T-helper 1 cell treated with Interleukin-12 subunit alpha and Interleukin-12 subunit beta and Interleukin-4 antibody, amounts not matched to agents 30 μg/mL and 1 μg/mL, for 36 hours (primary cell): ENCODE results near the gene NEB.
"Not testable (repeated sequence)": the region's sequence is repeated elsewhere in the genome, so short reads cannot be mapped to it uniquely, and the experiment has no call there.

Source experiments
- H3K27ac Mint-ChIP-seq: one replicate; pipeline ENCODE4 v1.8.0; 2021; ENCODE audit warnings: mild to moderate bottlenecking, mixed read lengths
- H3K27me3 Mint-ChIP-seq: one replicate; pipeline ENCODE4 v1.8.0; 2021; ENCODE audit warnings: low read depth, mixed read lengths
- H3K36me3 Mint-ChIP-seq: one replicate; pipeline ENCODE4 v1.8.0; 2021; ENCODE audit warnings: low read depth, mixed read lengths
- H3K4me1 Mint-ChIP-seq: one replicate; pipeline ENCODE4 v1.8.0; 2021; ENCODE audit warnings: low read depth, mixed read lengths
- H3K4me3 Mint-ChIP-seq: one replicate; pipeline ENCODE4 v1.8.0; 2021; ENCODE audit warnings: mild to moderate bottlenecking, moderate library complexity, mixed read lengths
- H3K9me3 Mint-ChIP-seq: one replicate; pipeline ENCODE4 v1.8.0; 2021; ENCODE audit warnings: mixed read lengths

Gene NEB

DNA sequence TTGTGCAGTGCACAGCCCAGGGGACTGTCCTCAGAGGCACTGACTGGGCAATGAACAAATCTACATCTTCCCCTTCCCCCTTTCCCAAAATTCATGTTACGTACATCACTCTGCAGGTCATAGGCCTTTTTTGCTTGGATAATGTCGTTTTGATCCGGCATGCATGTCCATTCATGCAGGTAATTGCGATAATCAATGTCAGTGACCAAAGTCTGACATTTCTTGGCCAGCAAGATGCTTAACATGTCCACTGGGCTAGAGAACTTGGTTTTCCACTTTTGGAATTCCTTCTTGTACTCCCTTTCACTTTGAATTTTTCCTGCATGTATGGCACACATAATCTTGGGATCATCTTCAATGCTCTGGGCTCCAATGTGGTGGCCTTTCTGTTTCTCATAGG lies 124.6 kb downstream of the NEB start:
- H3K9me3 Mint-ChIP-seq: no peaks in the 10 kb centered on the region
- H3K36me3 Mint-ChIP-seq: peaks cover 5% of the 10 kb centered on the region
- H3K27me3 Mint-ChIP-seq: peaks cover 3% of the 10 kb centered on the region
- peaks cover 8% of the 10 kb centered on the region for H3K4me1 Mint-ChIP-seq
- H3K4me3 Mint-ChIP-seq: no peak overlapping the region
- no peak overlapping the region for H3K27ac Mint-ChIP-seq

GRCh38 chr2:151607459-151608424 lies 126.5 kb downstream of the NEB start:
- H3K27ac Mint-ChIP-seq, H3K4me1 Mint-ChIP-seq, H3K9me3 Mint-ChIP-seq, H3K27me3 Mint-ChIP-seq, H3K4me3 Mint-ChIP-seq, H3K36me3 Mint-ChIP-seq: not testable (repeated sequence)

DNA sequence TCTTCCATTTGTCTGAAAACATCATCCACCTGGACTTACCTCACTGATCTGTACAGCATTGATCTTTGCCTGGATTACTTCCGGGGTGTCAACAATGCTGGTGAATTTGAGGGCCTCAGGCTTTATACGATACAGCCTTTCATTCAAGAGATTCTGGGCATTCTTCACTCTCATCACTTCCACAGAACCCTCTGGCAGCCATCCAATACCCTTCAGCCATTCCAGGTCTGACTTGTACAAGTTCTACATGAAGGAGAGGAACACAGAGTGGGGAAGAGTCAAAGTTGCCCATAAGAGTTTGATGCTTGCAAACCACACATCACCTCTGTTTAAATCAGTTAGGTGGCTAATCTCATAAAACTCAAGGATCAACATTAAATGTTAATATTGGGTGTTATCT lies 130.7 kb downstream of the NEB start:
- not testable (repeated sequence) for H3K4me3 Mint-ChIP-seq, H3K27me3 Mint-ChIP-seq, H3K9me3 Mint-ChIP-seq, H3K27ac Mint-ChIP-seq, H3K4me1 Mint-ChIP-seq, H3K36me3 Mint-ChIP-seq

GRCh38 chr2:151602402-151602801 lies 131.9 kb downstream of the NEB start:
- not testable (repeated sequence) for H3K9me3 Mint-ChIP-seq

DNA sequence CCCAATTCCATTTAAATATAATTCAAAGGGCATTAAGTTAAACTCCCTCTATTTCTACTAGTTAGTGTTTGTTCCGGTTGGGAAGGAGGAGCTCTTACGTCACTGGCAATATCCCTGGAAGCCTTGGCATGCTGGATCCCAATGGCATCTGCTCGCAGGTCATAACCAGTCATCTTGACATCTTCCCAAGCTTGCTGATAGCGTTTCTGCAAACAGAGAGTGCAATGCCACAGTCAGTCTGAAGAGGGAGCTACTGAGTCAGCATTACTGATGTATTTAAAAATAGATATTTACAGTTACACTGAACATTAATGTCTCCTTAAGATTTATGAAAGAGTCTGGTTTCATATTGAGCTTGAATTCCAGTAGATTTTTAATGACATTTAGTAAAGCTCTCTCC lies 132.5 kb downstream of the NEB start:
- not testable (repeated sequence) for H3K27ac Mint-ChIP-seq, H3K4me3 Mint-ChIP-seq, H3K27me3 Mint-ChIP-seq, H3K9me3 Mint-ChIP-seq, H3K36me3 Mint-ChIP-seq, H3K4me1 Mint-ChIP-seq

More at GRCh38 chr2:151602402-151602801, 131.9 kb downstream of the NEB start:
- H3K36me3 Mint-ChIP-seq, H3K27ac Mint-ChIP-seq, H3K4me1 Mint-ChIP-seq, H3K27me3 Mint-ChIP-seq, H3K4me3 Mint-ChIP-seq: not testable (repeated sequence)

- not testable (repeated sequence) for H3K4me1 Mint-ChIP-seq, H3K9me3 Mint-ChIP-seq, H3K4me3 Mint-ChIP-seq, H3K27ac Mint-ChIP-seq, H3K27me3 Mint-ChIP-seq, H3K36me3 Mint-ChIP-seq
Measured at GRCh38 chr2:151596903-151597608, 137.2 kb downstream of the NEB start.

GRCh38 chr2:151591908-151592255 lies 142.4 kb downstream of the NEB start:
- not testable (repeated sequence) for H3K9me3 Mint-ChIP-seq, H3K4me3 Mint-ChIP-seq, H3K4me1 Mint-ChIP-seq, H3K27ac Mint-ChIP-seq, H3K27me3 Mint-ChIP-seq, H3K36me3 Mint-ChIP-seq

DNA sequence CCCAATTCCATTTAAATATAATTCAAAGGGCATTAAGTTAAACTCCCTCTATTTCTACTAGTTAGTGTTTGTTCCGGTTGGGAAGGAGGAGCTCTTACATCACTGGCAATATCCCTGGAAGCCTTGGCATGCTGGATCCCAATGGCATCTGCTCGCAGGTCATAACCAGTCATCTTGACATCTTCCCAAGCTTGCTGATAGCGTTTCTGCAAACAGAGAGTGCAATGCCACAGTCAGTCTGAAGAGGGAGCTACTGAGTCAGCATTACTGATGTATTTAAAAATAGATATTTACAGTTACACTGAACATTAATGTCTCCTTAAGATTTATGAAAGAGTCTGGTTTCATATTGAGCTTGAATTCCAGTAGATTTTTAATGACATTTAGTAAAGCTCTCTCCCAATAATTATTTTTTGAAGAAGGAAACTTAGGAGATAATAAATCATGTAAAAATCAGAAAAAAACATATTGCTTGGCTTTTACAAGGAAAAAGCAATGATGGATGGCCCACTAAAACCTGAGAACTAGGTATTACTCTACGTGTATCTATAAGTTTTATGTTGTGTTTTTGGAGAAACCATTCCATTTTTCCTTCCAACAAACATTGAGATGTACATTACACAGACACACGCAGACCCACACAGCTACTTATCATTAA lies 142.9 kb downstream of the NEB start:
- not testable (repeated sequence) for H3K9me3 Mint-ChIP-seq, H3K4me1 Mint-ChIP-seq, H3K27ac Mint-ChIP-seq, H3K4me3 Mint-ChIP-seq, H3K36me3 Mint-ChIP-seq, H3K27me3 Mint-ChIP-seq

- H3K4me1 Mint-ChIP-seq, H3K27me3 Mint-ChIP-seq, H3K9me3 Mint-ChIP-seq, H3K27ac Mint-ChIP-seq, H3K36me3 Mint-ChIP-seq, H3K4me3 Mint-ChIP-seq: not testable (repeated sequence)
Measured at GRCh38 chr2:151581300-151581699, 153.0 kb downstream of the NEB start.

GRCh38 chr2:151580697-151581096 lies 153.6 kb downstream of the NEB start:
- H3K9me3 Mint-ChIP-seq, H3K27ac Mint-ChIP-seq, H3K4me3 Mint-ChIP-seq, H3K36me3 Mint-ChIP-seq, H3K27me3 Mint-ChIP-seq, H3K4me1 Mint-ChIP-seq: not testable (repeated sequence)

DNA sequence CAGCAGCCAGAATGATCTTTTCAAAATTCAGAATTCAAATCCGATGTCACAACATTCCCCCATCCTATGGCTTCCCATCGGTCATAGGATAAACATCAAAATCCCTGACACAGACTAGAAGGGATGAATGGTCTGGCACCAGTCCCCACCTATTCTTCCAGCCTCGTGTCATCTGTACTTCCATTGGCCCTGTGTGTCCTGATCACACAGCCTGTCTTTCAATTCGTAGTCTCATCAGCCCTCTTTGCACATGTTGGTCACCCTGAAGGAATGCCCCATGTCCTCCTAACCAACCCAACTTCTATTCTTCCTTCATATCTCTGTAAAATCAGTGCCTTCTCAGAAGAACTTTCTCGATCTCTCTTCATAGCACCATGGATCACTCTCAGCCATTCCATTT lies 157.2 kb downstream of the NEB start:
- H3K4me1 Mint-ChIP-seq: no peaks in the 10 kb centered on the region
- no peaks in the 10 kb centered on the region for H3K36me3 Mint-ChIP-seq
- H3K27ac Mint-ChIP-seq: no peak overlapping the region
- peaks cover 3% of the 10 kb centered on the region for H3K27me3 Mint-ChIP-seq
- no peak overlapping the region for H3K4me3 Mint-ChIP-seq
- H3K9me3 Mint-ChIP-seq: no peaks in the 10 kb centered on the region

DNA sequence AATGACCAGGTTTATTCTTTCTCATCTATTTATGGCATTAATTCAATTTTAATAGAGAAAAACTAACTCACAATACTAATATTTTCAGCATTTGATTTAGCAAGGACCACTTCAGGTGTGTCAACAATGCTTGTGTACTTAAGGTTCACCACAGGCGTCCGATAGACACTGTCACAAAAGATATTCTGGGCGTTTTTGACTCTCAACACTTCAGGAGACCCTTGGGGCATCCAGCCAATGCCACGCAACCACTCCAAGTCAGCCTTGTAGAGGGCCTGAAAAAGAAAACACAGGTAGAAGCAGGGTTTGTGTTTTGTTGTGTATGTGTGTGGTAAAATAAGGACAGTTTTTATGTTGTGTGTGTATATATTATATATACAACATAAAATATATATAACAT lies 158.2 kb downstream of the NEB start:
- Mint-ChIP-seq H3K27ac (no peak overlapping the region), H3K27me3 (peaks cover 3% of the 10 kb centered on the region)

GRCh38 chr2:151575338-151575737 lies 158.9 kb downstream of the NEB start:
- Mint-ChIP-seq H3K36me3 (no peaks in the 10 kb centered on the region), H3K27me3 (peaks cover 3% of the 10 kb centered on the region), H3K4me1 (no peaks in the 10 kb centered on the region), H3K9me3 (no peaks in the 10 kb centered on the region), H3K4me3 (no peak overlapping the region), H3K27ac (no peak overlapping the region)

More for the DNA sequence above, 158.2 kb downstream of the NEB start:
- Mint-ChIP-seq H3K9me3 (no peaks in the 10 kb centered on the region), H3K4me3 (no peak overlapping the region), H3K4me1 (no peaks in the 10 kb centered on the region), H3K36me3 (no peaks in the 10 kb centered on the region)

GRCh38 chr2:151570191-151570590 lies 164.1 kb downstream of the NEB start:
- Mint-ChIP-seq H3K4me1 (no peaks in the 10 kb centered on the region), H3K4me3 (no peak overlapping the region), H3K9me3 (no peaks in the 10 kb centered on the region), H3K27me3 (no peaks in the 10 kb centered on the region), H3K27ac (no peak overlapping the region), H3K36me3 (no peaks in the 10 kb centered on the region)

DNA sequence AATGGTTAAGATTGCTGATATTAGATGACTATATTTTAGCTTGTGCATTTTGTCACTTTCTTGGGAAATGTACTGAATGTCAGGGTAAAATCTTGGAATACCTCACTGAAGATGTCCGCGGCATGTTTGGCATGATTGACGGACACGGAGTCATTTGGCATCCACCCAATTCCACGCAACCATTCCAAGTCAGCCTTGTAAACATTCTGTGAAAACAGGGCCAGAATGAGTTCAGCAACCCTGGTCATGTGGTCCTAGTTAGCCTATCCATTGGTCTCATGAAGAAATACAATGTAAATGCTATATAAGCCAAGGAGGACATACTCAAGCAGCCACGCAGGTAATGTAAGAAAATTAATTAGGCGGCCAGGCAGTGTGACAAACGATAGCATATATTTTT lies 165.1 kb downstream of the NEB start:
- no peaks in the 10 kb centered on the region for H3K9me3 Mint-ChIP-seq
- no peaks in the 10 kb centered on the region for H3K27me3 Mint-ChIP-seq
- H3K4me3 Mint-ChIP-seq: no peak overlapping the region
- H3K4me1 Mint-ChIP-seq: no peaks in the 10 kb centered on the region
- no peaks in the 10 kb centered on the region for H3K36me3 Mint-ChIP-seq
- no peak overlapping the region for H3K27ac Mint-ChIP-seq
